Panc1 (cell line): Measurements from ENCODE around the gene PCGF1.

Experiments
- TCF7L2 ChIP-seq: IDR thresholded peaks from 2 replicates; pipeline ENCODE4 v1.6.1; 2011; ENCODE audit warnings: mild to moderate bottlenecking, low read depth, low read length, inconsistent platforms
- TF ChIP-seq, protein P1 (sequence below): fragments of 450-650 bp; IDR thresholded peaks from 2 replicates; pipeline ENCODE4 v1.5.1; 2017; ENCODE audit warnings: mild to moderate bottlenecking

DNA sequence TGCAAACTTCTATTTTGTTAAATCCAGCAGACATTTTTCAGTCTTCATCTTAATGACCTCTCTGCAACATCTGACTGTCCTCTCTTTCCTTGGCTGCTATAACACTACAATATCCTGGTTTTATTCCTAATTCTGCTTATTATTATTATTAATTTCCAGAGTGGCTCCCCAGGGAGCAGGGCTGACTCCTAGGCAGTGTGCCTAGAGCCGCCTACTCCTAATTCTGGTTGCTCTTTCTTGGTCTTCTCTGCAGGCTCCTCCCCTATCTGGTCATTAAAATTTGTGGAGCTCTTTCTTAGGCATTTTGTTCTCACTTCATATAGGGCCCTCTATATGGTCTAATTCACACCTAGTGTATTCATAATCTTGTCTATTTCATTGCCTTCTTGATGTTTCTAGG is 35.5 kb upstream of the PCGF1 start:
- TF ChIP-seq, protein P1, sequence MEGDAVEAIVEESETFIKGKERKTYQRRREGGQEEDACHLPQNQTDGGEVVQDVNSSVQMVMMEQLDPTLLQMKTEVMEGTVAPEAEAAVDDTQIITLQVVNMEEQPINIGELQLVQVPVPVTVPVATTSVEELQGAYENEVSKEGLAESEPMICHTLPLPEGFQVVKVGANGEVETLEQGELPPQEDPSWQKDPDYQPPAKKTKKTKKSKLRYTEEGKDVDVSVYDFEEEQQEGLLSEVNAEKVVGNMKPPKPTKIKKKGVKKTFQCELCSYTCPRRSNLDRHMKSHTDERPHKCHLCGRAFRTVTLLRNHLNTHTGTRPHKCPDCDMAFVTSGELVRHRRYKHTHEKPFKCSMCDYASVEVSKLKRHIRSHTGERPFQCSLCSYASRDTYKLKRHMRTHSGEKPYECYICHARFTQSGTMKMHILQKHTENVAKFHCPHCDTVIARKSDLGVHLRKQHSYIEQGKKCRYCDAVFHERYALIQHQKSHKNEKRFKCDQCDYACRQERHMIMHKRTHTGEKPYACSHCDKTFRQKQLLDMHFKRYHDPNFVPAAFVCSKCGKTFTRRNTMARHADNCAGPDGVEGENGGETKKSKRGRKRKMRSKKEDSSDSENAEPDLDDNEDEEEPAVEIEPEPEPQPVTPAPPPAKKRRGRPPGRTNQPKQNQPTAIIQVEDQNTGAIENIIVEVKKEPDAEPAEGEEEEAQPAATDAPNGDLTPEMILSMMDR, result no peak
- TF ChIP-seq TCF7L2, result no peak
